Coronary artery (tissue), 2 donors: ENCODE measurements around the gene MRPL44.

Experiments
- DNase-seq: peaks from one replicate; pipeline ENCODE4 v3.0.0-alpha.2; 2017; ENCODE audit warnings: low spot score
- H3K27ac ChIP-seq, 2 donors: fragments of 200-600 bp; sonication (generic); one replicate each; pipeline ENCODE4 v1.5.1; 2016 to 2019
- H3K4me3 ChIP-seq: fragments of 200-600 bp; sonication (generic); 2 replicates; pipeline ENCODE4 v1.5.1; 2016; ENCODE audit warnings: mild to moderate bottlenecking, moderate library complexity
- CTCF ChIP-seq: fragments of 200-600 bp; sonication (generic); IDR thresholded peaks from one replicate; pipeline ENCODE4 v1.5.1; 2019; ENCODE audit warnings: antibody characterized with exemption

Gene MRPL44

GRCh38 chr2:223972656-223973102, 15.4 kb downstream of the MRPL44 start:
- Histone ChIP-seq H3K27ac (no peak overlapping the region), H3K4me3 (no peak overlapping the region)
- DNase-seq: no peak
- no peak for TF ChIP-seq CTCF

- no peak for TF ChIP-seq CTCF
- H3K4me3 ChIP-seq: no peak overlapping the region
- no peak overlapping the region for H3K27ac ChIP-seq
- DNase-seq: no peak
These were observed 16.3 kb downstream of the MRPL44 start for GRCh38 chr2:223973606-223974005.

GRCh38 chr2:223976635-223977226, 19.5 kb downstream of the MRPL44 start:
- no peak for TF ChIP-seq CTCF
- Histone ChIP-seq H3K27ac (no peak overlapping the region), H3K4me3 (no peak overlapping the region)
- DNase-seq: no peak

GRCh38 chr2:223978451-223978850, 21.2 kb downstream of the MRPL44 start:
- no peak for DNase-seq
- Histone ChIP-seq H3K27ac (no peak overlapping the region), H3K4me3 (no peak overlapping the region)
- no peak for TF ChIP-seq CTCF

GRCh38 chr2:223979730-223980396, 22.6 kb downstream of the MRPL44 start:
- TF ChIP-seq CTCF: no peak
- no peak for DNase-seq
- no peak overlapping the region for H3K27ac ChIP-seq
- no peak overlapping the region for H3K4me3 ChIP-seq

- DNase-seq: no peak
- no peak for TF ChIP-seq CTCF
- no peak overlapping the region for H3K27ac ChIP-seq
- H3K4me3 ChIP-seq: no peak overlapping the region
These were observed 23.1 kb downstream of the MRPL44 start for GRCh38 chr2:223980397-223980735.

- no peak for TF ChIP-seq CTCF
- Histone ChIP-seq H3K4me3 (no peak overlapping the region), H3K27ac (no peak overlapping the region)
- no peak for DNase-seq
These were observed 23.5 kb downstream of the MRPL44 start for GRCh38 chr2:223980803-223981202.
